T-helper 22 cell (primary cell): ENCODE measurements around the gene PPP1R37.

Source experiments
- DNase-seq: peaks from one replicate; pipeline ENCODE4 v3.0.0-alpha.2; 2020; ENCODE audit warnings: low read depth

Gene PPP1R37

GRCh38 chr19:45071545-45071938 lies 21.4 kb upstream of the PPP1R37 start:
- no peak for DNase-seq

GRCh38 chr19:45071969-45072790 lies 20.8 kb upstream of the PPP1R37 start:
- DNase-seq: no peak

- DNase-seq: no peak
These were observed 18.2 kb upstream of the PPP1R37 start for GRCh38 chr19:45074744-45075300.

- DNase-seq: no peak
These were observed 17.5 kb upstream of the PPP1R37 start for GRCh38 chr19:45075301-45076028.

GRCh38 chr19:45076029-45076850 lies 16.7 kb upstream of the PPP1R37 start, which contains the start of gene ZNF296:
TSS of gene ZNF296 (minus strand) at chr19:45076478. CDS start at chr19:45076373, 105 bp downstream.
- peak; percentile 66 for DNase-seq

DNA sequence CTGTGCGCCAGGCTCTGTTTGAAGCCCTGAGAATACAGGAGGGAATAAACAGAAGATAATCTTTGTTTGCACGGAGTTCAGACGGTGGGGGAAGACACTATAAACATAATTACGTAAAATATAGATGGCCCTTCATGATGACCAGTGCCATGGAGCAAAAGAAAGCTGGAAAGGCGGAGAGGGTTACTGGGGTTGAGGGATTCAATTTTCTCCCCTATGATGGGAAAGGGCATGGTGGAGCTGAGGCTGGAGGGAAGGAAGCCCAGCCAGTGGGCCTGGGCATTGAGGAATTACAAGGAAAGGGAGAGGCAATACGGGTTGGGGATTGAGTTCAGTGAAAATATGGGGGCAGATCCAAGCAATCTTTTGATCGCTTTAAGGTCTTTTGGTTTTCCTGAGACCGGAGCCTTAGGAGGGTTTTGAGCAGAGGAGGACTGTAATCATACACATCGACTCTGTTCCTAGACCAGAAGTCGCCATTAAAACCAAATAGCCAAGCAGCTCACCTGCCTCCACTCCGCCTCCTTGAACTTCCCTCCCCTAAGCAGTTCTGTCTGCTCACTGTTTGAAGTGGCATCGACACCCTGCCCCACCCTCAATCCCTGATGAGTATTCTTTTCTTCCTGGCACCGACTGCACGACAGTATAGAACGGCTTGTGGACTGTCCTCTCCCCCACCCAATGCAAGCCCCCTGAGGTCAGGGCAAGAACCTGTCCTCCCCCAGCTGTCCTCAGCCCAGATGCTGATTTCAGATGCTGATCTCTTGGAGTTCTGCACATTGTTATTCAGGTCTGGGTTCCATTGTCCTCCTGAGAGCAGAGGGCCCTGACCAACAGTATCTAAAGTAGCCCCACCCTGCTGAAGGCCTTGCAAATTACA lies 15.9 kb upstream of the PPP1R37 start:
- no peak for DNase-seq

GRCh38 chr19:45078390-45079062 lies 14.5 kb upstream of the PPP1R37 start:
- DNase-seq: no peak

DNA sequence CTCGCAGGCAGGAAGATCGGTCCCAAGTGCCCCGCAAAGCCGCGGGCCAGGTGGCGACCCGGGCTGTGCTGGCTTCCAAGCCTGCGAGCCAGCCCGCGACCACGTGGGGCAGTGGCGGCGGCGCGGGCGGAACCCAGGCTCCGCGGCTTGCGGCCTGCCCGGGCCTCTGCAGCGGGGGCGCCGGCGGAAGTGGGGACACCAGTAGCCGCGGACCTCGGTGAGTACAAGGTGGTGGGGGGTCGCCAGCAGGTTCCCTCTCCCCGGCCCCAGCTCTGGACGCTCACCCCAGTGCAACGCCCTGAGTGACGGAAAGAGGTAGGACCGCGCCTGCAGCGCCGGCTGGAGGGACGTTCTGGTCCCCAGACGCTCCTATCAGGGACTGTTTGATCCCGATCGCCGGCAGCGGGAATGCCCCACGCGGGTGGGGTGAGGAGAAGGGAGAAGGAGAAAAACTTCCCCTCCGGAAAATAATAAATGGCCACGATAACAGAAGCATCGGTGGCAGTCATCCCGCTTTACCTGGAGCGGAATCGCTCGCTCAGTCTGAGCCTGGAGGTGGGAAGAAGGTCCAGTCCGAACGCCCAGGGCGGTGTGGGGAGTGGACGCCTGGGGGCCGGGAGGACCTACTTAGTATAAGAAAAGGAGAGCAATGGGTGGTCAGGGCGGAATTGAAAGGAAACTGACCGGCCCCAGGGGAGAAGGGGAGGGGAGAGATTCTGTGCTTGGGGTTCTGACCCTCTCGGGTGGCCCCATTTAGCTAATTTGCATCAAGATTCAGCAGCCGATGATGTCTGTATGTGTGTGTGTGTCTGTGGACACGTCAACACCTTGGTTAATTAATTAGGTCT lies 13.7 kb upstream of the PPP1R37 start, which contains the start of gene GEMIN7:
TSS of gene GEMIN7 (plus strand) at position 198 of the 848 bp plus-strand sequence. CDS start 10,855 bp downstream, outside the sequence.
- peak; percentile 58 for DNase-seq

GRCh38 chr19:45079911-45080370 lies 13.0 kb upstream of the PPP1R37 start:
- DNase-seq: no peak

- DNase-seq: no peak
These were observed 10.8 kb upstream of the PPP1R37 start for GRCh38 chr19:45082170-45082569.

GRCh38 chr19:45086480-45086879 lies 6.5 kb upstream of the PPP1R37 start:
- no peak for DNase-seq

- DNase-seq: peak; percentile 51
These were observed 5.4 kb upstream of the PPP1R37 start for GRCh38 chr19:45087531-45087930.

DNA sequence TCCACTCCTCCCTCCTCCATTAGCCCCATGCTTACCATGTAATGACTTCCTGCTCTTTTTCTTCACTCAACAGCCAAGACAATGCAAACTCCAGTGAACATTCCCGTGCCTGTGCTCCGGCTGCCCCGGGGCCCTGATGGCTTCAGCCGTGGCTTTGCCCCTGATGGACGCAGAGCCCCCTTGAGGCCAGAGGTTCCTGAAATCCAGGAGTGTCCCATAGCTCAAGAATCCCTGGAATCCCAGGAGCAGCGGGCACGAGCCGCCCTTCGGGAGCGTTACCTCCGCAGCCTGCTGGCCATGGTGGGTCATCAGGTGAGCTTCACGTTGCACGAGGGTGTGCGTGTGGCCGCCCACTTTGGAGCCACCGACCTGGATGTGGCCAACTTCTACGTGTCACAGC lies 2.9 kb upstream of the PPP1R37 start:
- DNase-seq: no peak

GRCh38 chr19:45090606-45091005 lies 2.4 kb upstream of the PPP1R37 start:
- no peak for DNase-seq

GRCh38 chr19:45091031-45091923 lies 1.7 kb upstream of the PPP1R37 start:
- peak; percentile 93 for DNase-seq

DNA sequence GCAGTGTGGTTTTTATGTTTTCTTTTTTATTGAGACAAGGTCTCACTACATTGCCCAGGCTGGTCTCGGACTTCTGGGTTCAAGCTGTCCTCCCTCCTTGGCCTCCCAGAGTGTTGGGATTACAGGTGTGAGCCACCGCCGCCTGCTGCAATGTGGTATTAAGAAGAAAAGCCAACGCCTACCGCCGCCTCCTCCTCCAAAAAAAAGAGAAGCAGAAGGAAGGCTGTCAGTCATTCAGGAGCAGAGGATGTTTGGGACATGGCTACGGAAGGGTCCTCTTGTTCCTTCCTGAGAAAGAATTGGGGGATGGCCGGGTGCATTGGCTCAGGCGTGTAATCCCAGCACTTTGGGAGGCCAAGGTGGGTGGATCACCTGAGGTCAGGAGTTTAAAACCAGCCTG lies 1.2 kb downstream of the PPP1R37 start:
- DNase-seq: no peak

DNA sequence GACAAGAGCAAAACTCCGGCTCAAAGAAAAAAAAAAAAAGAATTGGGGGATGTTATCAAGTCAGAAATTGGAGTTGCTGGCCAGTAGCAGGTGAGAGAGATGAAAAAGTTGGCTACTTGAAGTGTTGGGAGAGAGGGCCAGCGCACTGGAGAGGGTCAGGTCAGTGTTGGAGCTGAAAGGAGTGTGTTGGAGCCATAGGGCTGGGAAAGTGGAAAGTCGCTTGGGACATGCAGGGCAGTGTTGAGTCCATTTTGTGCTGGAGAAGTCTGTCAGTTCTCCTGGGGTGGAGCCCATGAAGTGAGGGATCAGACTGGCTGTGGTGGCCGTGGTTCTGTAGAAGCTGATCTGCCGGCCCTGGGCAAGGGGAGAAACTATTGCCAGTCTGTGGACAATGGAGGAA lies 1.7 kb downstream of the PPP1R37 start:
- DNase-seq: no peak
